CD4-positive, alpha-beta T cell treated with Interleukin-15 for 1 hour (primary cell): ENCODE results near the gene ADNP2.
A peak's percentile ranks its signal among the peaks of the same experiment; 100 is the strongest.

Experiments
- DNase-seq: peaks from one replicate; pipeline ENCODE4 v3.0.0-alpha.2; 2020

ADNP2 gene

DNA sequence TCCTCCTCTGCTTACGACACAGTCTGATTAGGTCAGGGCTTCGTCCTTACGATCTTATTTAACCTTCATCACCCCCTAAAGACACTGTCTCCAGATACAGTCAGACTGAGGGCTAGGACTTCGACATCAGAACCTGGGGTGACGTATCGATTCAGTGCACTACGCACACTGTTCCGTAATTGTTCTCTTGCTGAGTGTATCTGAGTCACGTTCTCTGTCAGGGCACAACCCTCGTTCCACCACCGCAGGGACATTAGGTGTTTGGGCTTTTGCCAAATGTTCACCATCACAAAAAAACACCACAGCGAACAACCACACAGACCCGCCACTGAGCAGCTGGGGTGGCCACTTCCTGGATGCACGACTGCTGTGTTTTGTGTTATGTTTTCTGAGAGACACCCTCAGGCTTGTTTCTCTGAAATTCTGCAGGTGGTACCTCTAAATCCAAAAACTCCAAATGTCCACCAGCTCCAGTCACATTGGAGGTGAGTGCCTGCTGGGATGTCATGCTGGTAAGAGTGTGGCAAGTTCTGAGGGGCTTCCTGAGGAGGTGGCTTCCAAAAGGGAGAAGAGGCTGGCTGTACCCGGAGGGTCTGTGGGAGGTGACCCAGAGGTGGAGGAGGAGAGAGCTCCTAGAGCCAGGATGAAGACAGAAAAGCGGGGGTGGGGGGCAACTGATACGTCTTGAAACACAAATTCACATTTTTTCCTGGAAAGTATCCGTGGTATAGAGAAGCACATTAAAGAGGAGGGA lies 66.6 kb downstream of the ADNP2 start:
- peak; percentile 74 for DNase-seq

DNA sequence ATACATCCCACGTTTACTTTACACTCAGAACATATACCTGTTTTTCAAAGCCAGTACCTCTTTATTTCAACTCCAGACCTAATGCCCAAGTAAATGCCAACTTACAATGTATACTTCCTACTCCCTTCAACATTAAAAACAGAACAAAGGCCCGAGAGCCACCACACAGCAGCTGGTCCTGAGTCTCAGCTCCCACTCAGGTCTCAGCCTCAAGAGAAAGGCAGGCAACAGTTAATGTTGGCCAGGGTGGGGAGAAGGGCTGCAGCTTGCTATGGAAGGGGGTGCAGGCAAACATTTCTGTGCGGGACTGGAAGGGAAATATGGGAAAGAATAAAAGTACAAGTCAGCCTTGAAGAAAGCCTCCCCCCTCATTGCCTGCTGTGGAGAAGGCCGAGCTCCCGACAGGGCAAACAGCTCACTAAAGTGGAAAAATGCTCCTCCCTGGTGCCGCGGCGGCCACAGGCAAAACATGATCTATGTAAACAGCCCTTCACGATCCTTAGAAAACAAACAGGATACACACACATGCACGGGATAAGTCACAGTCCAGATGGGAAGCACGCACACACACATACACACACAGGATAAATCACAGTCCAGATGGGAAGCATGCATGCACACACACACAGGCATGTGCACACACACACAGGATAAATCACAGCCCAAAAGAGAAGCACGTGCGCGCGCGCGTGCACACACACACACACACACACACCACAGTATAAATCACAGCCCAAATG lies 67.4 kb downstream of the ADNP2 start:
- DNase-seq, result no peak

DNA sequence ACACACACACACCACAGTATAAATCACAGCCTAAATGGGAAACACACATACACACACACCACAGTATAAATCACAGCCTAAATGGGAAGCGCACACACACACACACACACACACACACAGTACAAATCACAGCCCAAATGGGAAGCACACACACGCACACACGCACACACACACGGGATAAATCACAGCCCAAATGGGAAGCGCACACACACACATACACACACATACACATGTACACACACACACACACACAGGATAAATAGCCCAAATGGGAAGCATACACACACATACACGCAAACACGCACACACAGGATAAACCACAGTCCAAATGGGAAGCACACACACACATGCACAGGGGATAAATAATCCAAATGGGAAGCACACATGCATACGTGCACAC lies 68.1 kb downstream of the ADNP2 start:
- DNase-seq, result no peak

DNA sequence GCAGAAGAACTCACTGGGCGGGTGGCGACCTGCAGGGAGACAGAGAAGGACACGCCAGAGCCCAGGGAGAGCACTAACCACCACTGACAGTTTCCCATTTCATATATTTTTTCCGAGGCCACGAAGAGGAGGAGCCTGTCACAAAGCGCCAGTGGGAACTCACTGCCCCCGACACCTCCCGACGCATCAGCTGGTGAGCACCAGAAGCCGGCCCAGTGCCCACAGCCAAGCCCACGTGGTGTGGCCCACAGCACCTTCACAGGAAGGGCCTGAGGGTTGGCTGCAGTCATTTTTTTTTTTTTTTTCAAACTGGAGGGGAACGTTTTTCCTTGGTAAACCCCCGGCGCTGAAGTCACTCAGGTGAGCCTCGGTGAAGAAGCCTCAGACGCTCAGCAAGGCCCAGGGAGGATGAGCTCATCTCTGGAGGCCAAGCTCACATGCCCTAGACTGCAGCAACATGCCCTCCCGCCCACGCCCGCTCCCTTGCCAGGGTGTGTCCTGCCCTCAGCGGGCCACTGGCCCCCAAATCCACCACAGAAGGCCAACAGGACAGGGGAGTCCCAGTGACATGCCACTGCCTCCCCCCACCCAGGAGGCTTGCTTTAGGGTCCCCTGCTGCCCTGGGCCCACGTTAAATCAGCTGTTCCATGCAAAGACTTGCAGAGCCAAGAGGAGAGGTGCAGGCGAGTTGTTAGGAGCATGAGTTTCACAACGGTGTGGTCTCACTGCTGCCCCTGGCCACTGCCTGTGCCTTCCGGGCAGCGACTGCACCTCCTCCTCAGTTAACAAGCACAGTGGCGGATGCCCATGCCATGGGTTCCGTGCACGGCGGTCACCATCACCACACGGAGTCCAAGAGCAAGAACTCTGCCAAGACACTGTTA lies 70.1 kb downstream of the ADNP2 start:
- no peak for DNase-seq

DNA sequence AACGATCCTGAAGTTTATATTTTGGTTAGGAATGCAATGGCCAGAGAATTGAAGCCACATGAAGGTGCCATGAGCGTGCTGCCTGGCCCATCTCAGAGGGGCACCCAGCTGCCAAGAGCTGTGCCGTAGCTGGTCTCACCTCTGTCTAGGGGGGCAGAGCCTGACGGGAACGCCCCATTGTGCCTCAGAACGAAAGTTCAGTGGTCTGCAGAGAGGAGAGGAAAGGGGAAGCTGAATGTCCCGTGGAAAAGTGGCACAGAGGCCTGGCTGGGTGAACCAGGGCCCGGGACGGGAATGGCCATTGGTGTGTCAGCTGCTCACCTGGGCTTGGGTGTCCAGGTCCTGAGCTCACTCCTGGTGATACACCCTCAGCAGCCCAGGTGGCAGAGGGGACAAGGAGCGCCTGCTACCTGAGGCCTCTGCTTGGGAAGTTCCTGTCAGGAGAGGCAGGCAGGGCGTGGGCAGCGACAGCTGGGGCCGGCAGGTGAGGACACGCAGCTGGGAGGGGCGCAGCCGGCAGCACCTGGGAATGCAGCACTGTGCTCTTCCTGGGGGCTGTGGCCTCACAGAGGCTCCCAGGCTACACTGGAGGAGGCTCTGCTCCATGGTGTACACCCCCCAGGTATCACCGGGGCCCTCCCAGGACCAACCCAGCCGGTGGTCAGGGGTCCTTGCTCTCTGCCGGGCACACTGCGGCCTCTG lies 70.9 kb downstream of the ADNP2 start:
- DNase-seq, result no peak

DNA sequence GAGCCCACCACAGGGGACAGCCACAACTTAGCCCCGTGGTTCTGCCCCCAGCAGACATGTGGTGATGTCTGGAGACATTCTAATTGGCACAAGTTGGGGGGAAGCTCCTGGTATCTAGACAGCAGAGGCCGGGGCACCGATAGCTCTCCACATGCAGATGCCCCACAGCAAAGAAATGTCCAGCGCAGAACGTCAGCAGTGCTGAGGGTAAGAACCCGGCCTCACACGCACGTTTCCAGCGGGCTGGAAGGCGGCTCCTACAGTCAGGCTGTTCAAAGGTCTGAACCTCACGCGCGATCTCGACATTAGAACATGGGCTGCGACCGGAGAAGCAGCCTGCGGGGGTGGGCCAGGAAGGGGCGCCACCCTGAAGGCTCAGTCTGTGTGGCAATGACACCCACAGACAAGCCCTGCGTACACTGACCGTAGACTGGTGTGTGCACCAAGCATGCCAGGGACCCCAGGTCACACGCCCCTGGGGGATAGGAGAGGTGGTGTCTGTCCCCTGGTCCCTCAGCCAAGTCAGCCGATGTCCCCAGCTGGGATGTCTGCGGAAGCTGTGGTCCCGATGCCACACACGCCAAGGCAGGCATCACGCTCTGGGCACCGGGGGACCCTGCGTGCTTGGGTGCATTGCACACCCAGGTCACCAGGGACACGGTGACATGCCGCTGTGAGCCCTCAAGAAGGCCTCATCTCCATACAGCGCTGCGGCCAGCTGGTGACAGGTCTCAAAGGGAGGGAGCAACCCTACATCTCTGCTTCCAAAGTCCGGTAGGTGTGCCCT lies 71.9 kb downstream of the ADNP2 start:
- DNase-seq, result no peak

DNA sequence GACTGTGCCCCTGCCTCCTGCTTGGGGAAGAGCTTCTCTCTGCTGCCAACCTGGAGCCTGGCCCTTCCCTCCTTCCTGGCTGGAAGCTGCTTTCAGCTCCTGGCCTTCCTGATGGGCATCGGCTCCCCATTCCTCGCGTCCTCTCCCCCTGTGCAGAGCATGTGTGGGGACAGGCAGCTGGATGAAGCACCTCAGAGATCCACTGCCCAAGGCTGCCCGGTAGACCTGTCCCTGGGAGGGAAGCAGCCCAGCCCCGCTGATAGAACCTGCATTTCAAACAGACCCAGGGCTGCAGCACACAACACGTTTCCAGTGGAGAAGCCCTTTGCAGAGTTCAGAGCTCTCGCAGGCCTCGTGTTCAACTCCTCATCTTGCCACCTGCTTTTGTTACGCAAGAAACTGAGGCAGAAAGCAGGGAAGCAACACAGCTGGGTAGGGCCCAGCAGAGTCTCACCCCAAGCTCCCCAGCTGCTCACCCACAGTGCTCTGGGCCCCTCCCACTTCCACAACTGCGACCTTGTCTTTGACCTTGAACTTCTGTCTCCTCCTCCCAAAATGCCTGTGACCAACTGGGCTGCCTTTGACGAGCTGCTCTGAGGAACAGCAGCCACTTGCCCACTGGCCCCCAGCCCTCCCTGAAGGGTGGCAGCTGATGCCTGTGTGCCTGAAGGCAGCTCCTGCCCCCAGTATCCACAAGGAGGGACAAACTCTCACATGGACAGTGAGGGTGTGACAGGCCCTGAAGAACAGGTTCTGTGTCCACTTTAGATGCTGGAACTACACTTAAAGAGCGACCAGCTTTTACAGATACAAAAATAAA lies 72.8 kb downstream of the ADNP2 start:
- DNase-seq, result no peak

DNA sequence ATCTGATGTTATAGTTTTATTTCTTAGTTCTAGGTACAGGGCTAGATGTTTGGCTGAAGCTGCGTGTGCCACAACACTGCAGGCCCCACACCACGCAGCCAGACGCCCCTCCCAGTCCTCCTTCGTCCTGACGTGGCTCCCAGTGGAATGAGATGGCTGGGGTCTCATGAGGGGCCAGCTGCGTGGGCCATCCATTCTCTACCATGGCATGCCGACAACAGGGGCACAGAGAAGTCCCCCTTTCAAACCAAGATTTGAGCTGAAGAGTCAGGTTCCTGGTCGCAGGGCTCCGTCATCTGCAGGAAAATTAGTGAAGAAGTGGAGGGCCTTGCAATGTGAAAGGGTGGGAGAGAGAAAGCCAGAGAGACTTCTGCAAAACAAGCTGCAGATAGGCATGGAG lies 73.8 kb downstream of the ADNP2 start:
- no peak for DNase-seq

DNA sequence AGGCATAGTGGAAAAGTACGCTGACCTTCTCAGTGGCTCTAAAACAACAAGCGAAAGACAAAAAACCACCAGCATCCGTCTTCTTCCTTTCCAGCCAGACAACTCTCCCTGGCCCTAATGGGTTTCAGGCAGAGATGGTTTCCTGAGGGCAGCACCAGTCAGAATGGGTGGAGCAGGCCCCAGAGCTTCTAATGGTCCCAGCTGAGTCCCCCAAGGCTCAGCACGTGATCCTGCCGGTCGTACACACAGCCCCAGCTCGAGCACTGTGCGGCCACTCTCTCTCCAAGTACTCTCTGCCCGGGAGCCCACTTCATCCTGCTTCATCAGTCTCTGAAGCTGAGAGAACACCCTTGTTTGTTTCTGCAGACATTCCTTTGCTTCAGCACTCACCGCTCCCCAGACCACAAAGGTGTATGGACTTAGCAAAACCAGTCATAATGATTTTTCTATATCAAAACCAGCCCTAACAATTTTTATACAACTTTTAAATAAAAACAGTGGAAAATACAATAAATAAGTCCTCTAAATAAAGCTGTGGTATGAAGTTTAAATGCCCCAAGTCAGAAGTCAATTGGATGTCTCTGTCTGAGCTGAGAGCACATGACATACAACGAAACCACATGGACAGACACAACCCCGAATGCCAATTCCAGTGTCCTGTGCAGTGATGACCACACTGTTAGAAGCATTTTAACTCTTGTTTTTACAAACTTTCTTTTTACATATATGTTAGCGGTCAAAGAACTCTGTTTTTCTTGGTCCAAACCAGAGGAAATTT lies 74.4 kb downstream of the ADNP2 start:
- DNase-seq, result no peak

DNA sequence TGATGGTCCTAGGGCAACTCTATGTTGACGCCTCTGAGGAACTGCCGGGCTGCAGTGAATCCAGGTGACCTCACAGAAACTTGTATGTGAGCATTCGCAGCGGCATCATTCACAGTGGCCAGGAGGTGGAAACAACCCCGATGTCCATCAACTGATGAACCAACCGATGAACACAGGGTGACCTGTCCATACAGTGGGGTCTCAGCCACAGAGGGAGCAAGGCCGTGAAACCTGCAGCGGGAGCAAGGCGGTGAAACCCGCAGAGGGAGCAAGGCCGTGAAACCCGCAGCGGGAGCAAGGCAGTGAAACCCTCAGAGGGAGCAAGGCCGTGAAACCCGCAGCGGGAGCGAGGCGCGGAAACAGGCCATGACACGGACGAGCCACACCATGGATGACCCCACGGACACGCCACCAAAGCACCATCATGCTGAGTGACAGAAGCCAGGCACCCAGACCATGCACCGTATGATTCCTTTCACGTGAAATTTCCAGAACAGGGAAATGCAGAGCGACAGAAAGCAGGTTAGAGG lies 75.2 kb downstream of the ADNP2 start:
- no peak for DNase-seq

DNA sequence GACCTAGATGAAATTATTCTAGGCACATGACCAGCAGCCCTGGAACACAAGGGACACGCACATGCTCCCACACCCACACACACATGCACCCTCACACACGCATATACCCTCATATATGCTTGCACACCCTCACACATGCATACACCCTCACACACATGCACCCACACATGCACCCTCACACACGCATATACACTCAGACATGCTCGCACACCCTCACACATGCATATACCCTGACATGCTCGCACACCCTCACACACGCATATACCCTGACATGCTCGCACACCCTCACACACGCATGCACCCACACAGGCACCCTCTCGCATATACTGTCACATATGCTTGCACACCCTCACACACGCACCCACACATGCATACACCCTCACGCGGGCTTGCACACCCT lies 76.5 kb downstream of the ADNP2 start:
- DNase-seq, result no peak

DNA sequence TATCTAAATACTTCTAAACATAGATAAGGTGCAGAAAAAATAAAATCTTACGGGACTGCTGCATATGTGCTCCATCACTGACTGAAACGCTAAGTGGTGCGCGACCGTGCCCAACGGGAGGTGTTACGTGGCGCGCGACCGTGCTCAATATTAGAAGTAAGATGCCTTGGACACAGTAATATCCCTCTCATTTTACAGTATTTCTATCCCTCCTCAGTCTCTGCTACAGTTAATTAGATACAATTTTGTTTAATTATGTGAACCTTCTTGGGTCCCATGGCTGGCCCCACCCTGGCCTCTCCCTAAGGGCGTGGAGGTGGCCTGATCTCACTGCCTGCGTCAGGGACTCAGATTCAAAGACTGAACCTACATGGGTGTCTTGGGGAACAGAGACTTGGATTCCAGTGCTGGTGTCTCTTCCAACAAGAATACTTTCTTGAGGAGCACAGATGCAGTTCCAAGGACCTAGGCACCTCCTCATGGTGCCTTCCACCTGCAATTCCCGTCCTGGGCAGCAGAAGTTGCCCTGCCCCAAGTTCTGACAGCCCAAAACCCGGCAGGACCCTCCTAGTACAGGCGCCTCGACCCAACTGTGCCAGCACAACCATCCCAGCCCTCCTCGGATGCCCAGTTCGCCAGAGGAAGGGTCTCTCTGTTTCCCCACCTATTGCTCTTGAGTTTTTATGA lies 79.0 kb downstream of the ADNP2 start:
- DNase-seq, result no peak

DNA sequence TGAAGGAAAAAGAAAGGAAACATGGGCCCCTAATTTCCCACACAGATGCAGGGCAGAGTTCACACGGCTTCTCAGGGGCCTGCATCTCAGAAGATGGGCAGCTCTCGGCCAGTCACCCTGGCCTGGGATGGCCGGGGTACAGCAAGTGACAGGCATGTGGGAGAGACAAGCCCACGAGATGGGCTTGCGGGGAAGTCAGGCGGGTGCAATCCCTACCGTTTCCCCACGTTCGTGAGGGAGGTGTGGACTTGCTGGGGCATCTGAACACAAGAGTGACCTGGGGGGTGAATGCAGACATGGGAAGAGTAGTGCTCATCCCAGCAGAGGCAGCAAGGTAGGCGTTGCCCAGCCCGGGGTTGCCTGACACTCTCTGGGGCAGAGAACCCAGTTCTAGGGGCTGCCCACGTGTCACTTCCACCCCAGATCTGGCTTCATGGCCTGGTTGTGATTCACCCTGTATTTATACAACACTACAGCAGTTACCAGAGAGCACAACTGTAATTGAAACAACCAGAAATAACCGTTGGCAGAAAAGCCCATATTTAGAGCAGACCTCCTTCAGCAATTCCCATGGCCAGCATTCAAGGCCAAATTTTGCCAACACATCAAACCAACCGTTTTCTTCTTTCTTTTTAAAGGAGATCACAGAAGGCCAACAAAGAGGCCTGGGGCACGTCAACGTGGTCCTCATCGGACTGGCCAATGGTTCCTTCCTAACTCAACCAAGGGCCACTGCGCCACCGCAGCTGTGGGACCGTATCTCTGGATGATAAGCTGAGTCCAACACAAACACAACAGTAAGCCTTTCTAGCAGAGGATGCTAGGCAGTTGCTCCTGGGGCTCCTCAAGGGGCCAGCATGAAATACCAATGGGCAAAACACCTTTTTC lies 79.8 kb downstream of the ADNP2 start:
- no peak for DNase-seq

DNA sequence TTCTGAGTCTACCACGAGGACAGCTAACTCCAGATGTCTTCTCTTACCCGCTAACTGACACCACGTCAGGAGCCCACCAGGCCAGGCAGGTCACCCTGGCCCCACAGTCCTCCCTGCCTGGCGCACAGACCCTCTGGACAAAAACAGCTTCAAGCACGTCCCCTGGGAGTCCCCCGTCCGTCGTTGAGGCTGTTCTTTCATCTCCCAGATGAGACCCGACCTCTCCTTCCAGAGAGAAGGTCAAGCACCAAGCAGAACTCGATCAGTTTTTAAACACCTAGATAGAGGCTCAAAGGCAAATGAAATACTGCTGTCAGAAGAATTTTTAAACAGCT lies 80.4 kb downstream of the ADNP2 start:
- no peak for DNase-seq
